CD4-positive, alpha-beta T cell (primary cell): Measurements from ENCODE around the gene CDH20. TPM values are rescaled to one million over a fixed set of nuclear protein-coding genes. Genes with fewer than 3 reads are reported as not detected.

Experiments
- ATAC-seq: fragments of 200-7000 bp; cut with Tn5 transposase; one replicate; pipeline ENCODE4 v1.10.0; 2022; ENCODE audit warnings: mild to moderate bottlenecking; ENCODE audit not compliant: poor library complexity
- CTCF ChIA-PET: fragments of 350-600 bp; sonication (Branson Sonifier 250); formaldehyde crosslinking; loops from one replicate; lab custom pipeline; 2021; ENCODE audit warnings: antibody characterized with exemption, inconsistent platforms; lab: Charles Lee
- POLR2A ChIA-PET: fragments of 350-600 bp; sonication (Branson Sonifier 250); formaldehyde crosslinking; loops from one replicate; lab custom pipeline; 2021; ENCODE audit warnings: antibody characterized with exemption, inconsistent platforms; lab: Charles Lee
- DNase-seq, 14 experiments: peaks; one replicate each; pipeline ENCODE4 v3.0.0-alpha.2; 2013 to 2020; ENCODE audit warnings: mixed read lengths in 2 of 14
- H3K27ac ChIP-seq, 2 donors: one replicate each; pipeline versions ENCODE4 v1.5.1 to v1.7.0; 2013; ENCODE audit warnings: low read length in 2 of 2, low read depth in 1 of 2, mild to moderate bottlenecking in 1 of 2
- H3K27me3 ChIP-seq, 2 experiments: 1 replicate in 1 of 2; 2 replicates in 1 of 2; pipeline versions ENCODE4 v1.6.1 to v1.7.0; 2013; ENCODE audit warnings: low read length in 2 of 2, control low read depth in 1 of 2, mild to moderate bottlenecking in 1 of 2, moderate library complexity in 1 of 2; ENCODE audit not compliant: insufficient read depth in 2 of 2, control insufficient read depth in 1 of 2
- H3K36me3 ChIP-seq: one replicate; pipeline ENCODE4 v1.6.1; 2013; ENCODE audit warnings: low read length, control low read depth; ENCODE audit not compliant: insufficient read depth
- H3K4me1 ChIP-seq: one replicate; pipeline ENCODE4 v1.6.1; 2013; ENCODE audit warnings: low read length, control low read depth; ENCODE audit not compliant: insufficient read depth
- H3K4me3 ChIP-seq: one replicate; pipeline ENCODE4 v1.5.1; 2013; ENCODE audit warnings: mild to moderate bottlenecking, low read length, moderate library complexity
- H3K9me3 ChIP-seq, 2 experiments: 1 replicate in 1 of 2; 2 replicates in 1 of 2; pipeline versions ENCODE4 v1.6.1 to v1.7.0; 2013; ENCODE audit warnings: low read length in 2 of 2, mild to moderate bottlenecking in 2 of 2, control low read depth in 1 of 2, moderate library complexity in 1 of 2; ENCODE audit not compliant: control insufficient read depth in 1 of 2, insufficient read depth in 1 of 2
- H3K27ac Mint-ChIP-seq: one replicate; pipeline ENCODE4 v1.8.0; 2020; ENCODE audit warnings: mixed read lengths
- H3K27me3 Mint-ChIP-seq: one replicate; pipeline ENCODE4 v1.8.0; 2021; ENCODE audit warnings: mixed read lengths
- H3K36me3 Mint-ChIP-seq: one replicate; pipeline ENCODE4 v1.8.0; 2021; ENCODE audit warnings: low read depth, mixed read lengths
- H3K4me1 Mint-ChIP-seq: one replicate; pipeline ENCODE4 v1.8.0; 2021; ENCODE audit warnings: low read depth, mixed read lengths
- H3K4me3 Mint-ChIP-seq: one replicate; pipeline ENCODE4 v1.8.0; 2020; ENCODE audit warnings: mild to moderate bottlenecking, mixed read lengths
- H3K9me3 Mint-ChIP-seq: one replicate; pipeline ENCODE4 v1.8.0; 2020; ENCODE audit warnings: mixed read lengths
- intact Hi-C, 2 experiments: fragments of 100-400 bp; cut with DNase I in 1 of 2; cut with micrococcal nuclease in 1 of 2; formaldehyde crosslinking; loops; one replicate each; pipeline versions ENCODE4 v1.15.1 to v1.9.0; 2023 to 2025; cut with DNase I, micrococcal nuclease
- total RNA-seq, 174 experiments: library from RNA in 2 of 174; stranded (reverse) in 2 of 174; gene quantifications; one replicate each; pipeline ENCODE4 v1.2.3 and lab custom pipeline; 2021 to 2026
- TF ChIP-seq, protein P1 (sequence below): fragments of 200-600 bp; IDR thresholded peaks from one replicate; pipeline ENCODE4 v1.8.0; 2022; ENCODE audit warnings: antibody characterized with exemption, mild to moderate bottlenecking

CDH20 gene
- total RNA-seq, 2 experiments from 2014 or later = 0.16 to 0.39 TPM

DNA sequence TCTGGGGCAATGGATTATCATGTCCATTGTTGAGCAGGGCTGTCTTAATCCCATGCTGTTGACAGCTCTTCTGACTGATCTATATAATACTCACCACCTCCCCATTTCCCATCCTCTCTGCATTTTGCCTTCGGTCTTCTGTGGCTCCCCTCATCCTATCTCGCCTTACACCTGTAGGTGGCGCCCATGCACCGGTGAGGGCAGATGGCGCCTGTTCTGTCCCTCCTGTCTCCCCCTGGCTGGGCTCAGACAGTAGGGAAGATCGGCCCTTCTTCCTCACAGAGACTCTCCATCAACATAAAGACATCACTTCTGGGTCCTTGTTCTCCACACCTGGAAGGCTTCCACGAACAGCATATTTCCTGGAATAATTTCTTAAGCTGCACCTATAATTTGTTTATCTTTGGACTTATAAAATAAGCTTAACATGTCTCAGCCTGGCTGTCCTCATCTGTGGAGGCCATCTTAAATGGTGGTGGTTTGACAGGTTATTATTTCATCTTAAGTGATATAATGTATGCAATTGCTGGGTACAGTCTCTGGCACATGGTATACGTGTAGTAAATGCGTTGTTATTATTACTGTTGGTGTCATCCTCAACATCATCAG is 10.9 kb upstream of the CDH20 start:
- intact Hi-C loops = loop anchor here in 1 of 2 experiments (10.0 kb wide), 1 partner anchor 812 kb away; no protein-coding TSS in a partner anchor
- Mint-ChIP-seq H3K36me3 (no peaks in the 10 kb centered on the region), H3K27me3 (peaks cover 6% of the 10 kb centered on the region), H3K4me3 (no peak overlapping the region), H3K4me1 (no peaks in the 10 kb centered on the region), H3K9me3 (peaks cover 4% of the 10 kb centered on the region), H3K27ac (no peak overlapping the region)
- no peaks in the 10 kb centered on the region for H3K36me3 ChIP-seq
- TF ChIP-seq, protein P1, sequence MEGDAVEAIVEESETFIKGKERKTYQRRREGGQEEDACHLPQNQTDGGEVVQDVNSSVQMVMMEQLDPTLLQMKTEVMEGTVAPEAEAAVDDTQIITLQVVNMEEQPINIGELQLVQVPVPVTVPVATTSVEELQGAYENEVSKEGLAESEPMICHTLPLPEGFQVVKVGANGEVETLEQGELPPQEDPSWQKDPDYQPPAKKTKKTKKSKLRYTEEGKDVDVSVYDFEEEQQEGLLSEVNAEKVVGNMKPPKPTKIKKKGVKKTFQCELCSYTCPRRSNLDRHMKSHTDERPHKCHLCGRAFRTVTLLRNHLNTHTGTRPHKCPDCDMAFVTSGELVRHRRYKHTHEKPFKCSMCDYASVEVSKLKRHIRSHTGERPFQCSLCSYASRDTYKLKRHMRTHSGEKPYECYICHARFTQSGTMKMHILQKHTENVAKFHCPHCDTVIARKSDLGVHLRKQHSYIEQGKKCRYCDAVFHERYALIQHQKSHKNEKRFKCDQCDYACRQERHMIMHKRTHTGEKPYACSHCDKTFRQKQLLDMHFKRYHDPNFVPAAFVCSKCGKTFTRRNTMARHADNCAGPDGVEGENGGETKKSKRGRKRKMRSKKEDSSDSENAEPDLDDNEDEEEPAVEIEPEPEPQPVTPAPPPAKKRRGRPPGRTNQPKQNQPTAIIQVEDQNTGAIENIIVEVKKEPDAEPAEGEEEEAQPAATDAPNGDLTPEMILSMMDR = no peak
- H3K27ac ChIP-seq = no peak overlapping the region
- ATAC-seq = no peak
- ChIA-PET CTCF (no interaction called here), POLR2A (no interaction called here)
- no peak overlapping the region for H3K4me3 ChIP-seq
- no peaks in the 10 kb centered on the region for H3K4me1 ChIP-seq
- DNase-seq = no peak
- no peaks in the 10 kb centered on the region for H3K27me3 ChIP-seq
- H3K9me3 ChIP-seq = peaks cover 0 to 3% of the 10 kb centered on the region in 2 experiments

DNA sequence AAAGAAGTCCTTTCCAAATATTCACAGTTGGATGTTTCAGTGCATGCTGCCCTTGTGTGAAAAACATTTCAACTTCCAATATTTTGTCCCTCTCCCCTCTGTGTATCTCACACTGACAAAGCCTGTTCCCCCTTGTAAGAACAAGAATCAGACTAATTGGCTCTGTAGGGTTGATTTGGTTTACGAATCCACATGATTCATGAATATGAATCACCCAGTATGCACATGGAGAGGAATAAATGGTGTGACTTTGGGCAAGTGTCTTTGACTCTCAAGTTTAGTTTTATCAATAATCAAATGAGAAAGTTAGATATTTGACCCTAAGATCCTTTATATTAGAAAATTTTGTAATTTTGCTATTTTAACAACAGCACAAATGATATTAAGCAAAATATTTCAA is 9.3 kb upstream of the CDH20 start:
- ATAC-seq = no peak
- CTCF ChIA-PET = no interaction called here

DNA sequence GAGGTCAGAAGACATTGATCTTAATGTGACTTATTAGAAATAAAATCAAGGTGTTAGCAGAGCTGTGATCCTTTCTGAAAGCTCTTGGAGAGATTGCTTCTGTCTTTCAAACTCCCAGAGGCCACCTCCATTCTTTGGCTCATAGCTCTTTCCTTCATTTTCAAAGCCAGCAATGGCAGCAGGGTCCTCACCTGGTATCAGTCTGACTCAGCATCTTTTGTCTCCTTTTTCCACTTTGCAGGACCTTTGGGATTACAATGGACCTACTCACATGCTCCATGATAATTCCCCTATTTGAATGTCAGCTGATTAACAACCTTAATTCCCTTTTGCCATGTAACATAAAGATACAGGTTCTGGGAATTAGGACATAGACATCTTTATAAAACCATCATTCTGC is 6.8 kb upstream of the CDH20 start:
- H3K4me1 ChIP-seq = no peaks in the 10 kb centered on the region
- no peaks in the 10 kb centered on the region for H3K36me3 ChIP-seq
- TF ChIP-seq, protein P1 = no peak
- POLR2A ChIA-PET = no interaction called here
- Mint-ChIP-seq H3K4me1 (no peaks in the 10 kb centered on the region), H3K4me3 (no peak overlapping the region), H3K27me3 (peaks cover 16% of the 10 kb centered on the region), H3K36me3 (no peaks in the 10 kb centered on the region), H3K27ac (no peak overlapping the region), H3K9me3 (no peaks in the 10 kb centered on the region)
- no peak overlapping the region for H3K4me3 ChIP-seq
- intact Hi-C loops = loop anchor here in 1 of 2 experiments (10.0 kb wide), 1 partner anchor 808 kb away; no protein-coding TSS in a partner anchor
- H3K27me3 ChIP-seq = no peaks in the 10 kb centered on the region
- ATAC-seq (no peak), DNase-seq (no peak)
- no peaks in the 10 kb centered on the region for H3K9me3 ChIP-seq
- H3K27ac ChIP-seq = no peak overlapping the region
- CTCF ChIA-PET = no interaction called here

More for the DNA sequence above, 9.3 kb upstream of the CDH20 start:
- Mint-ChIP-seq H3K27me3 (peaks cover 14% of the 10 kb centered on the region), H3K4me1 (no peaks in the 10 kb centered on the region), H3K27ac (no peak overlapping the region), H3K4me3 (no peak overlapping the region), H3K36me3 (no peaks in the 10 kb centered on the region), H3K9me3 (peaks cover 2% of the 10 kb centered on the region)
- Histone ChIP-seq H3K9me3 (peaks cover 0 to 3% of the 10 kb centered on the region in 2 experiments), H3K4me1 (no peaks in the 10 kb centered on the region), H3K27me3 (no peaks in the 10 kb centered on the region), H3K36me3 (no peaks in the 10 kb centered on the region), H3K27ac (no peak overlapping the region), H3K4me3 (no peak overlapping the region)
- POLR2A ChIA-PET = no interaction called here
- TF ChIP-seq, protein P1 = no peak
- intact Hi-C loops = loop anchor here in 1 of 2 experiments (10.0 kb wide), 1 partner anchor 811 kb away; no protein-coding TSS in a partner anchor
- no peak for DNase-seq
